Myocyte (in vitro differentiated cells): ENCODE results near the gene GAL. TPM values are rescaled to one million over a fixed set of nuclear protein-coding genes. Genes with fewer than 3 reads are reported as not detected.
A peak's percentile ranks its signal among the peaks of the same experiment; 100 is the strongest.

Source experiments
- DNase-seq: peaks from one replicate; pipeline ENCODE4 v3.0.0-alpha.2; 2012; ENCODE audit warnings: low read depth
- total RNA-seq: library from RNA; depleted of rRNA; stranded (reverse); fragments of >200 nt; gene quantifications from 2 replicates; pipeline ENCODE4 v1.2.3, GENCODE V29; 2014

GAL gene
- total RNA-seq, 1 donor from 2014 or later: not detected

DNA sequence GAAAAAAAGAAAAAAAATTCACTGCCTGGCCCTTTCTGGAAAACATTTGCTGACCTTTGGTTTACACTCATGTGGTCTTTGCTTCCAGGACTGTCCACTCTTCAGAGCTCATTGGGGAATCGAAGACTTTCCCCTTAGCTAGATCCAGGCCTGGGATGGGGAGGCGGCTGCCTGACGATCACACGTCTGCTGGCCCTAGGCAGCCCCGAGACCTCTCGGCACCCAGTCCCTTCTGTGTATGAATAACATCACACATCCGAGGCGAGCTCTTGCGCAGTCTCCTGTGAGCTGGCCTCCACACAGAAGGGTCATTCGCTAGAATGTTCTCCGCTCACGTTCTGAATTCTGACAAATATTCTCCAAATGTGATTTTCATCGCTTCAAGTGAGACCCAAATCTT is 25.7 kb upstream of the GAL start:
- DNase-seq: no peak

- DNase-seq: peak; percentile 89
Measured at GRCh38 chr11:68659158-68659921, 25.0 kb upstream of the GAL start.

GRCh38 chr11:68660066-68660810 is 24.1 kb upstream of the GAL start:
- DNase-seq: no peak

DNA sequence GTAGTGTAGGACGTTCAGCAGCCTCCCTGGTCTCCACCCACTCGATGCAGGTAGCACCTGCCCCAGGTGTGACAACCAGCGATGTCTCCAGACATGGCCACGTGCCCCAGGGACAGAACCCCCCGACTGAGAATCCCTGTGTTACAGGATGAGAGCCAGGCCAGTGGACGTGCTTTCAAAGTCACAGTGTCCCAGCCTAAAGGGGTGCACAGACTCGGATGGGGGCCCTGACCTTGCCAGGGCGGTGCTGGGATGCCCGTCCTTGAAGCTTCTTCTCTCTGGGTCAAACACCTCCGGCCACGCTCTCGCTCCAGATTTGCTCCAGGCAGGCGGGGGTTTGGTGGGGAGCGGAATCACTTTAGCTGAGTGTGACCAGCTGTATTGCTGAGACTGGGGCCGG is 23.3 kb upstream of the GAL start:
- DNase-seq: no peak

GRCh38 chr11:68661697-68662603 is 22.4 kb upstream of the GAL start:
- DNase-seq: no peak

DNA sequence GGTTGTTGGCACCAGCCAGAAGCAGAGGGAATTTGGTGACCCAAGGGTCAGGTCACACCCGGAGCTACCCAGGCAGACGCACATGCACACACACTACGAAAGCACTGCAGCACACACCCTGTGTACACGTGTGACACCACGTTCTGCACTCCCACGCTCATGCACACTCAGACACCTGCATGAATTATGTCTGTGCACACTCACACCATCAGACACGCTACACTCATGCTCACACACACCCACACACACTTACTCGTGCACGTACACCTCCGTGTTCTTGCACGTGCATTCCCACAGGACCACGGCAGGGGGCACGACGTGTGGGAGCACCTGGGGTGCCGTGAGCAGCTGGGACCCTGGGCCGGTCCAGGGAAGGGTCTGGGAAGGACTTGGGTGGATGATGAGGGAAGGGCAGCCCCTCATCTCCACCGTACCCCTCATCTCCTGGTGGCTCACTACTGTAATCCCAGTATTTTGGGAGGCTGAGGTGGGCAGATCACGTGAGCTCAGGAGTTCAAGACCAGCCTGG is 20.8 kb upstream of the GAL start:
- no peak for DNase-seq

DNA sequence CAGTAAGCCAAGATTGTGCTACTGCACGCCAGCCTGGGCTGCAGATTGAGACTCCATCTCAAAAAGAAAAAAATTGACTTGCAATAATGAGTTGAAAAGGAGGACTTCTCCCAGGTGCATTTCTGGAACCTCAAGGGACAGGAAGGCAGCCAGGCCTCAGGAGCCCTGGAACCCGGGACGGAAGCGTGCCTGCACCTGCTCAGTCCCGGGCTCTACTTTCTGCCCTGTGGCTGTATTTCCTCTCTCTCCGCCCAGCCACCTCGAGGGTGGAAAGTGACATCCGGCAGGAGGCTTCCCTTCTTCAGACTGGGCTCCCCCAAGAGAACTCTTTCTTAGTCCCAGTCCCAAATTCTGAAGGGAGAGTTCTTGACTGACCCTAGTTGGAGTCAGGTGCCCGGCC is 20.2 kb upstream of the GAL start:
- no peak for DNase-seq

DNA sequence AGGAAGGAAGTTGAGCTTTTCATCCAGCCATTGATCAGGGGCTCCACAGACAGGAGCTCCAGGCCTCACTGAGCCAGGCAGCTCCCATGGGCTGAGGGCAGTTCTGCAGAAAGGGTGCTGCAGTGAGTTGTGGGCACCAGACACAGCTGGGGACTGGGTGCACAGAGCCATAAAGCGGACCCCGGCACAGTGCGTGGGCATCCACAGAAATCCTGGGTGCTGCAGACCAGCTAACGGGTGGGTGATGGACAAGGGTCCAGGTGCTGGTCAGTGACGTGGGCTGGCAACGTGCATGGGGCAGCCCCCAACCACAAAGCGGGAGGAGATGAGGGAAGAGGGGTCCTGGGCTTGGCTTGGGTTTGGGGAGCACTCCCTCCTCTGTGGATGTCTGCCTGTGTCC is 19.4 kb upstream of the GAL start:
- no peak for DNase-seq

DNA sequence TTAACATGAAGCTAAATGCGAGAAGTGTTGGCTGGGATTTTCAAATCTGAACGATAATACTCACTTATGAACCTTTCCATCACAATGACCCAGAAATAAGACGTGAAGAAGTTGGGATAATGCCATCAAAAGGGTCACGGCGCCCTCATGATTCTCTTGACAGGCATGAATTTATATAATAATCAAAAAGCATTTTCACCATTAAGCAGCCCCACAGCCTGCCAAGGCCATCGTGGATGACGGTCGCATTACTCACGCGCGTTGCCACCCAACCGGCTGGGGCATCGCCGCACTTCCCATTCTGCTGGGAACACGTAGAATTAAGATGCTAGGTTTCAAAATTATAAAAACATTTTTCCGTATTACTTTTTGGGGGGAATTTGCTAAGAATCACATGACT is 18.9 kb upstream of the GAL start:
- DNase-seq: no peak

DNA sequence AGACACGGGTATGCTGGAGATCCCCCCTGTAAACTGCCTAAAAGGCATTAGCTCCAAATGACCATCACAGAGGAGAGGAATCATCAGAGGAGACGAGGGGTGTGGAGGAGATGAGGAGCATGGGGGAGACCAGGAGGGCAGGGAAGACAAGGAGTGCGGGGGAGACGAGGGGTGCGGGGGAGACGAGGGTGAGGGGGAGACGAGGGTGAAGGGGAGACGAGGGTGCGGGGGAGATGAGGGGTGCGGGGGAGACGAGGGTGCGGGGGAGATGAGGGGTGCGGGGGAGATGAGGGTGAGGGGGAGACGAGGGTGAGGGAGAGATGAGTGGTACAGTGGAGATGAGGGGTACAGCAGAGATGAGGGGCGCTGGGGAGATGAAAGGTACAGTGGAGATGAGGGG is 17.5 kb upstream of the GAL start:
- DNase-seq: no peak

GRCh38 chr11:68667511-68668500 is 16.5 kb upstream of the GAL start:
- no peak for DNase-seq

DNA sequence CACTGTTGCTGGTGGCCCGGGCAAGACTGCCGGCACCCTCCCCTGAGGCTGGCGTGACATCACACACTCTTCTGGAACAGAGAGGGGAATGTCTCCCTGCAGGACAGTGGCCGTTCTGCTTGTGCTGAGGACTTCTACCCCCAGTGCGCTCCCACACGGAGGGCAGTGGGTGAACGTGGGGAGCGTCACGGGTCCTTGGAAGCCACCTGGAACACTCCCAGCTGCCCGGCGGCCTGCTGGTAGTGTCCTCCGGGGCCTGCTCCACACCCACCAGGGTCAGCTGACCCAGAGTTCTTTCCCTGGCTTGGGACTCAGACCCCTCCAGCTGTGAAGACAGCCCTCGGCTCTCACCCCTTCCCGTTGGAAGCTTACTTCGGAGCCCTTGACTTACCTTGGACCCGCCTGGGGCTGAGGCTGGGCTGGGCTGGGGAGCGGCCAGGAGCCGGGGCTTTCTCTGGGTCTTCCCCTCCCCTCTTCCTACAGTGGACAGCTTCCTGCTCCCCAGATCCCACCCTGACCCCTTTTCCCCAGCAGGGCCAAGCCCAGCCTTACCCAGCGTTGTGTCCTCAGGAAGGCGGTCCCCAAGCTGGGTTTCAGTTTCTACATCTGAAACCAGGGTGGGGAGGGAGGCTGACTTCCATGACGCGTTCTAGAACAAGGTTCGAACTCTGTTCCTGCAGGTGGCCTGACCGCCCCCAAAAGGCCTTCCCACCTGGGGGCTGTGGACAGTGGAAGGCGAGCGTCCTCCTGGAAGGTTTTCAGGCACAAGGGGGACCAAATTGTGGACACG is 14.8 kb upstream of the GAL start:
- DNase-seq: no peak

DNA sequence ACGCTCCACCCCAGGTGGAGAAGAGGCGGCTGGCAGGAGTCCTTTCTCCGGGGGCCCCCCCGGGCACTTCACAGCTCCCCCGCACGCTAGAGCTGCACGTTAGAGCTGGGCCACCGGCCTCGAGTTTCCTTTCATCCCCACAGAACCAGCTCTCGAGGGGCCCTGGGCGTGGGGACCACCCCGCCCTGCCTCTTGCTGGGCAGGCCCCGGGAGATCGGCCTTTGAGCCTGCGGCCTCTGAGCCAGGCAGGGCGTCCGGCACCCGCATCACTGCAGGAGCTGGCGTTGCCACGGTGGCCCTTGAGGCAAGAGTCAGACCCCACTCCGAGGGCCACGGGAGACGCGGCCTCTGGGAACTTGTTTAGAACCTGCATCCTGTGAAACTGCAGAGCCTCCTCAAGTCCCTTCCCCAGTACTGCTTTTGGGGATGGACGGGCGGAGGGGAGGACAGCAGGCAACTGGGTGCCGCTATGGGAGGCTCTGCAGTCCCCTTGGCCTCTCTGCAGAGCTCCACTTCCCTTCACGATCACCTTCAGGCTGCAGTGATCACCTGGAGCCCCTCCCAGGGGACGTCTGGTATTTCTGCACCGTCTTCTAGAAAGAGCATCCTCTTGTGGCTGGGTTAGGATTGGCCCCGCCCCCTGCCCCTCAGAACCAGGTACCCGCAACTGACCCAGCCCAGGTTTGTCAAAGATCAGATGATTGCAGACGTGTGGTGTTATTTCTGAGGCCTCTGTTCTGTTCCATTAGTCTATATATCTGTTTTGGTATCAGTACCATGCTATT is 13.9 kb upstream of the GAL start:
- DNase-seq: no peak

GRCh38 chr11:68673306-68673945 is 10.9 kb upstream of the GAL start:
- no peak for DNase-seq

- DNase-seq: no peak
Measured at GRCh38 chr11:68673991-68674390, 10.4 kb upstream of the GAL start.

GRCh38 chr11:68674461-68674860 is 9.9 kb upstream of the GAL start:
- no peak for DNase-seq

DNA sequence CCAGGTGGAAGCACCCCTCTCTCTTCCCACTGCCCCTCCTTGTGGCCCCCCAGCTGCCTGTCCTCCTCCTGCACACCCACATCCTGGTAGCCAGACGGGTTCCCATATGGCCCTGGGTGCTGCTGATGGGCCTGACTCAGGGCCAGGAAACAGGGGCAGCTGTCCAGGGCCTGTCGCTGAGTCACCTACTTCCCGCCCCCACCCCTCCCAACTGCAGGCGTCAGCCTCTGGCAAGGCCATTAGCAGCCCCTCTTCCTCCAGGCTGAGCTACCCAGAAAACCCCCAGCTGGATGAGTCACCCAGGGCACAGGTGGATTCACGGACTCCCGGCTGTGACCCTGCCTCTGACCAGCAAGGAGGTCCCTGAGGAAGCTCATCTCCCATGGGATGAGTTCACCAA is 6.9 kb upstream of the GAL start:
- DNase-seq: peak; percentile 92

- DNase-seq: no peak
Measured at GRCh38 chr11:68678031-68678441, 6.3 kb upstream of the GAL start.
